Hepatocyte (in vitro differentiated cells): ENCODE results near the gene PALD1. TPM values are rescaled to one million over a fixed set of nuclear protein-coding genes. Genes with fewer than 3 reads are reported as not detected.
A peak's percentile ranks its signal among the peaks of the same experiment; 100 is the strongest.

ENCODE experiments used
- DNase-seq: peaks from one replicate; pipeline ENCODE4 v3.0.0-alpha.2; 2016; ENCODE audit warnings: low spot score
- H2AFZ ChIP-seq: fragments of 200-600 bp; sonication (generic); 2 replicates; pipeline ENCODE4 v1.6.0; 2016; ENCODE audit warnings: antibody characterized with exemption, mild to moderate bottlenecking
- H3K27ac ChIP-seq: fragments of 200-600 bp; sonication (generic); 2 replicates; pipeline ENCODE4 v1.5.1; 2016; ENCODE audit warnings: mild to moderate bottlenecking
- H3K27me3 ChIP-seq: fragments of 200-600 bp; sonication (generic); 2 replicates; pipeline ENCODE4 v1.6.1; 2016
- H3K36me3 ChIP-seq: fragments of 200-600 bp; sonication (generic); replicated peaks from 2 replicates; pipeline ENCODE4 v1.5.1; 2016; ENCODE audit warnings: low read depth; ENCODE audit not compliant: insufficient read depth
- H3K4me1 ChIP-seq: fragments of 200-600 bp; sonication (generic); 2 replicates; pipeline ENCODE4 v1.5.1; 2016; ENCODE audit warnings: mild to moderate bottlenecking, moderate library complexity; ENCODE audit not compliant: insufficient read depth
- H3K4me2 ChIP-seq: fragments of 200-600 bp; sonication (generic); 2 replicates; pipeline ENCODE4 v1.6.0; 2016
- H3K4me3 ChIP-seq: fragments of 200-600 bp; sonication (generic); 2 replicates; pipeline ENCODE4 v1.5.1; 2016; ENCODE audit warnings: mild to moderate bottlenecking
- H3K79me2 ChIP-seq: fragments of 200-600 bp; sonication (generic); 2 replicates; pipeline ENCODE4 v1.6.0; 2017; ENCODE audit warnings: mild to moderate bottlenecking
- H3K9me2 ChIP-seq: fragments of 200-600 bp; sonication (generic); replicated peaks from 2 replicates; pipeline ENCODE4 v1.6.0; 2017; ENCODE audit warnings: mild to moderate bottlenecking; ENCODE audit not compliant: insufficient read depth
- H3K9me3 ChIP-seq: fragments of 200-600 bp; sonication (generic); 2 replicates; pipeline ENCODE4 v1.5.1; 2016; ENCODE audit warnings: low read depth, mild to moderate bottlenecking
- H4K20me1 ChIP-seq: fragments of 200-600 bp; sonication (generic); 2 replicates; pipeline ENCODE4 v1.6.0; 2016; ENCODE audit warnings: mild to moderate bottlenecking; ENCODE audit not compliant: insufficient read depth, poor library complexity, severe bottlenecking
- CTCF ChIP-seq: fragments of 200-600 bp; sonication (generic); IDR thresholded peaks from 2 replicates; pipeline ENCODE4 v1.5.1; 2016; ENCODE audit warnings: antibody characterized with exemption, mild to moderate bottlenecking; ENCODE audit not compliant: poor library complexity
- EZH2 ChIP-seq: fragments of 200-600 bp; sonication (generic); IDR thresholded peaks from 2 replicates; pipeline ENCODE4 v1.6.1; 2016; ENCODE audit warnings: antibody characterized with exemption, mild to moderate bottlenecking, borderline replicate concordance
- EZH2phosphoT487 ChIP-seq: fragments of 200-600 bp; sonication (generic); IDR thresholded peaks from one replicate; pipeline ENCODE4 v1.6.1; 2018; ENCODE audit warnings: antibody characterized with exemption, mild to moderate bottlenecking, low read depth, moderate library complexity; ENCODE audit not compliant: unreplicated experiment, severe bottlenecking
- WGBS: methylation state at CpG from one replicate; pipeline ENCODE4 v1.1.6; 2016; ENCODE audit warnings: low lambda C conversion rate; ENCODE audit errors: missing lambda C conversion rate; 5-methylcytosine and 5-hydroxymethylcytosine counted together
- polyA plus RNA-seq: library from polyadenylated mRNA; unstranded; fragments of >200 nt; fragmentation: Nextera tagmentation; extraction: Ambion mirVana; gene quantifications from 2 replicates; pipeline ENCODE4 v1.2.1, GENCODE V29; 2016
- total RNA-seq: library from RNA; depleted of rRNA; stranded (reverse); fragments of >200 nt; gene quantifications from 2 replicates; pipeline ENCODE4 v1.2.3, GENCODE V29; 2014

PALD1 gene
- total and polyA plus RNA-seq, 2 experiments from 2014 or later = 1.3 to 2.2 TPM

GRCh38 chr10:70540089-70540788 is 61.7 kb downstream of the PALD1 start:
- H3K79me2 ChIP-seq = no peaks in the 10 kb centered on the region
- H3K36me3 ChIP-seq = no peaks in the 10 kb centered on the region
- no peak overlapping the region for H3K4me2 ChIP-seq
- no peak overlapping the region for H3K27ac ChIP-seq
- H3K27me3 ChIP-seq = no peaks in the 10 kb centered on the region
- no peaks in the 10 kb centered on the region for H3K9me3 ChIP-seq
- TF ChIP-seq CTCF = peak; percentile 50
- no peak for TF ChIP-seq EZH2
- no peak for TF ChIP-seq EZH2phosphoT487
- H4K20me1 ChIP-seq = no peaks in the 10 kb centered on the region
- 80% methylated on average over 17 of the region's 17 CpGs for WGBS
- peak; percentile 42 for DNase-seq
- no peaks in the 10 kb centered on the region for H3K4me1 ChIP-seq
- H3K9me2 ChIP-seq = no peaks in the 10 kb centered on the region
- H2AFZ ChIP-seq = no peak overlapping the region
- no peak overlapping the region for H3K4me3 ChIP-seq

- H3K27me3 ChIP-seq = no peaks in the 10 kb centered on the region
Observed at GRCh38 chr10:70540789-70541360, 62.3 kb downstream of the PALD1 start.

GRCh38 chr10:70541736-70542564 is 63.4 kb downstream of the PALD1 start:
- no peak overlapping the region for H2AFZ ChIP-seq
- no peaks in the 10 kb centered on the region for H3K79me2 ChIP-seq
- H3K4me1 ChIP-seq = no peaks in the 10 kb centered on the region
- H3K27ac ChIP-seq = no peak overlapping the region
- no peaks in the 10 kb centered on the region for H3K36me3 ChIP-seq
- no peak for DNase-seq
- TF ChIP-seq EZH2 = no peak
- no peak for TF ChIP-seq CTCF
- no peak for TF ChIP-seq EZH2phosphoT487
- no peaks in the 10 kb centered on the region for H3K9me3 ChIP-seq
- 89% methylated on average over 14 of the region's 14 CpGs for WGBS
- no peak overlapping the region for H3K4me2 ChIP-seq
- no peak overlapping the region for H3K4me3 ChIP-seq
- no peaks in the 10 kb centered on the region for H3K9me2 ChIP-seq
- no peaks in the 10 kb centered on the region for H4K20me1 ChIP-seq
- H3K27me3 ChIP-seq = no peaks in the 10 kb centered on the region

More at GRCh38 chr10:70540789-70541360, 62.3 kb downstream of the PALD1 start:
- 89% methylated on average over 15 of the region's 15 CpGs for WGBS
- no peaks in the 10 kb centered on the region for H3K36me3 ChIP-seq
- H3K9me2 ChIP-seq = no peaks in the 10 kb centered on the region
- no peak for TF ChIP-seq EZH2phosphoT487
- no peak for TF ChIP-seq EZH2
- no peak for TF ChIP-seq CTCF
- no peaks in the 10 kb centered on the region for H4K20me1 ChIP-seq
- DNase-seq = no peak
- H3K79me2 ChIP-seq = no peaks in the 10 kb centered on the region
- no peaks in the 10 kb centered on the region for H3K4me1 ChIP-seq
- no peak overlapping the region for H3K27ac ChIP-seq
- H3K4me3 ChIP-seq = no peak overlapping the region
- no peaks in the 10 kb centered on the region for H3K9me3 ChIP-seq
- H3K4me2 ChIP-seq = no peak overlapping the region
- no peak overlapping the region for H2AFZ ChIP-seq
